Esophagus squamous epithelium (tissue), 5 donors: ENCODE data around the gene CRTC2. TPM values are rescaled to one million over a fixed set of nuclear protein-coding genes. Genes with fewer than 3 reads are reported as not detected.
A peak's percentile ranks its signal among the peaks of the same experiment; 100 is the strongest.

Source experiments
- DNase-seq: peaks from one replicate; lab custom pipeline; 2025; lab: John Stamatoyannopoulos, UW
- H3K27ac ChIP-seq, 4 donors: fragments of 200-600 bp; sonication (generic); one replicate each; pipeline ENCODE4 v1.5.1; 2016 to 2019; ENCODE audit warnings: mild to moderate bottlenecking in 1 of 4
- H3K27me3 ChIP-seq, 4 donors: fragments of 200-600 bp; sonication (generic); 1 replicate in 3 of 4; 2 replicates in 1 of 4; pipeline versions ENCODE4 v1.5.1 to v1.6.0; 2017 to 2021; ENCODE audit warnings: antibody characterized with exemption in 1 of 4
- H3K36me3 ChIP-seq, 3 donors: fragments of 200-600 bp; sonication (generic); one replicate each; pipeline ENCODE4 v1.5.1; 2016 to 2019
- H3K4me1 ChIP-seq, 3 donors: fragments of 200-600 bp; sonication (generic); one replicate each; pipeline ENCODE4 v1.5.1; 2017 to 2019
- H3K4me3 ChIP-seq, 4 donors: fragments of 200-600 bp; sonication (generic); 1 replicate in 3 of 4; 2 replicates in 1 of 4; pipeline ENCODE4 v1.5.1; 2016 to 2019; ENCODE audit warnings: mild to moderate bottlenecking in 2 of 4, moderate library complexity in 1 of 4
- H3K9me3 ChIP-seq, 3 donors: fragments of 200-600 bp; sonication (generic); one replicate each; pipeline ENCODE4 v1.5.1; 2016 to 2019
- CTCF ChIP-seq, 6 experiments: fragments of 450-650 bp in 4 of 6; fragments of 200-600 bp in 2 of 6; sonication (generic) in 2 of 6; IDR thresholded peaks; one replicate each; pipeline ENCODE4 v1.5.1; 2016 to 2019; ENCODE audit warnings: antibody characterized with exemption in 6 of 6, mild to moderate bottlenecking in 4 of 6, moderate library complexity in 4 of 6
- POLR2A ChIP-seq, 4 donors: fragments of 450-650 bp; IDR thresholded peaks; one replicate each; pipeline ENCODE4 v1.6.1; 2017; ENCODE audit warnings: antibody characterized with exemption in 4 of 4, mild to moderate bottlenecking in 4 of 4, moderate library complexity in 3 of 4
- WGBS, 2 donors: methylation state at CpG; one replicate each; pipeline ENCODE4 v1.1.5; 2018; 5-methylcytosine and 5-hydroxymethylcytosine counted together
- intact Hi-C: fragments of 100-400 bp; cut with DNase I; formaldehyde crosslinking; loops from one replicate; pipeline ENCODE4 v1.15.0; 2022
- total RNA-seq, 4 donors: library from RNA; depleted of rRNA; stranded (reverse); fragments of >200 nt; gene quantifications; one replicate each; pipeline ENCODE4 v1.1.0, GENCODE V29; 2016
- donor health status: DM: yes; HTN: yes; CAD: no.

CRTC2 gene
- total RNA-seq, 4 donors from 2014 or later = 7.5 to 13.2 (median 8.0) TPM

DNA sequence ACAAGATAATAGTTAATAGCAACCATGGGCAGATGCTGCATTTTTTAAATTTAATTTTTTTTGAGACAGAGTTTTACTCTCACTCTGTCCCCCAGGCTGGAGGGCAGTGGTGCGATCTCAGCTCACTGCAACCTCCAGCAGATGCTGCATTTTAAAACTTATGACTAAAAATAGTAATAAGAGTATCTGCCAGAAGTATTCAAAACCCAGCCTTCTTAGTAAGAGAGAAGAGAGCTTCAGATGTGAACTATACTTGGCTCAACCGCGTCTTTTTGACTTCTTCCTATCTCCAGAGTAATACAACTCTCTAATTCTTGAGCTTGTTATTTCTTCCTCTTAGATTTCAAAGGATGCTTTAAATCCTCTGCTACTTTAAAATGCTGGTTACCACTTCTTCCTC, 36.8 kb upstream of the CRTC2 start:
- DNase-seq = no peak
- Histone ChIP-seq H3K9me3 (no peaks in the 10 kb centered on the region), H3K4me3 (no peak overlapping the region), H3K36me3 (peaks cover 12 to 46% (median 22%) of the 10 kb centered on the region in 3 donors), H3K27me3 (no peaks in the 10 kb centered on the region), H3K27ac (no peak overlapping the region), H3K4me1 (peaks cover 17 to 36% (median 18%) of the 10 kb centered on the region in 3 donors)
- 85 to 89% methylated on average over 3 of the region's 3 CpGs for WGBS, 2 donors
- intact Hi-C loops = no loop called here
- TF ChIP-seq CTCF (IDR thresholded peaks at IDR 0.05) (no peak), POLR2A (IDR thresholded peaks at IDR 0.05) (no peak)

GRCh38 chr1:153991806-153992205, 33.4 kb upstream of the CRTC2 start:
- H3K4me3 ChIP-seq = peak overlapping the region; percentile 63 to 98 (median 92)
- H3K4me1 ChIP-seq = peaks cover 19 to 46% (median 23%) of the 10 kb centered on the region in 3 donors
- no peak for DNase-seq
- H3K27ac ChIP-seq = peak overlapping the region in 3 of 4 donors; percentile 91 to 99 (median 97)
- intact Hi-C loops = no loop called here
- no peaks in the 10 kb centered on the region for H3K27me3 ChIP-seq
- no peak for TF ChIP-seq POLR2A (IDR thresholded peaks at IDR 0.05)
- TF ChIP-seq CTCF (IDR thresholded peaks at IDR 0.05) = no peak
- 54 to 80% methylated on average over 2 of the region's 2 CpGs for WGBS, 2 donors
- no peaks in the 10 kb centered on the region for H3K9me3 ChIP-seq
- peaks cover 12 to 46% (median 22%) of the 10 kb centered on the region in 3 donors for H3K36me3 ChIP-seq

- Histone ChIP-seq H3K4me3 (peak overlapping the region; percentile 63 to 98 (median 92)), H3K27ac (peak overlapping the region; percentile 91 to 99 (median 96)), H3K36me3 (peaks cover 12 to 46% (median 22%) of the 10 kb centered on the region in 3 donors), H3K9me3 (no peaks in the 10 kb centered on the region), H3K4me1 (peaks cover 19 to 52% (median 29%) of the 10 kb centered on the region in 3 donors), H3K27me3 (no peaks in the 10 kb centered on the region)
- intact Hi-C loops = no loop called here
- no peak for DNase-seq
- TF ChIP-seq POLR2A (IDR thresholded peaks at IDR 0.05) (no peak), CTCF (IDR thresholded peaks at IDR 0.05) (no peak)
- 6 to 11% methylated on average over 8 to 9 of the region's 9 CpGs for WGBS, 2 donors
Measured at GRCh38 chr1:153991151-153991630, 32.8 kb upstream of the CRTC2 start.

GRCh38 chr1:153990468-153991150, 32.2 kb upstream of the CRTC2 start, which contains the start of gene RPS27:
TSS of gene RPS27 (plus strand) at chr1:153990762. CDS start at chr1:153990797, 35 bp downstream.
- peak within 1 kb of the TSS; percentile 63 to 98 (median 92) for H3K4me3 ChIP-seq
- H3K27ac ChIP-seq = peak within 1 kb of the TSS; percentile 91 to 99 (median 96)
- H3K36me3 ChIP-seq = peaks cover 12 to 40% (median 22%) of the 10 kb centered on the region in 3 donors
- H3K4me1 ChIP-seq = peaks cover 19 to 56% (median 29%) of the 10 kb centered on the region in 3 donors
- no peaks in the 10 kb centered on the region for H3K9me3 ChIP-seq
- 0 to 1% methylated on average over 12 to 30 of the region's 36 CpGs for WGBS, 2 donors
- intact Hi-C loops = no loop called here
- DNase-seq = peak; percentile 77
- TF ChIP-seq POLR2A (IDR thresholded peaks at IDR 0.05) (peak in 3 of 4 donors; percentile 86 to 98 (median 96)), CTCF (IDR thresholded peaks at IDR 0.05) (peak in 1 of 6 experiments; percentile 20)
- no peaks in the 10 kb centered on the region for H3K27me3 ChIP-seq

DNA sequence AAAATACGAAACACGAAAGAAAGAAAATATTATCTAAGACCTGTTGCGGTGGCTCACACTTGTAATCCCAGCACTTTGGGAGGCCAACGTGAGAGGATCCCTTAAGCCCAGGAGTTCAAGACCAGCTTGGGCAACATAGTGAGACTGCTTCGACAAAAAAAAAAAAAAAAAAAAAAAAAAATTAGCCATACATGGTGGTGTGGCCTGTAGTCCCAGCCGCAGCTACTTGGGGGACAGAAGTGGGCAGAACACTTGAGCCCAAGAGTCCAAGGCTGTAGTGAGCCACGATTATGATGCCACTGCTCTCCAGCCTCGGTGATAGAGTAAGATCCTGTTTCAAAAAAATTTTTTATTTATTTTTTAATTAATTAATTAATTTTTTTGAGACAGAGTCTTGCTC, 29.2 kb upstream of the CRTC2 start:
- H3K27ac ChIP-seq = peak overlapping the region in 1 of 4 donors; percentile 97
- whole genome bisulfite sequencing, 2 donors = 79 to 82% methylated on average over 8 of the region's 8 CpGs
- H3K27me3 ChIP-seq = no peaks in the 10 kb centered on the region
- TF ChIP-seq CTCF (IDR thresholded peaks at IDR 0.05) = no peak
- TF ChIP-seq POLR2A (IDR thresholded peaks at IDR 0.05) = no peak
- DNase-seq = no peak
- H3K4me3 ChIP-seq = no peak overlapping the region
- peaks cover 2 to 23% (median 9%) of the 10 kb centered on the region in 3 donors for H3K36me3 ChIP-seq
- no peaks in the 10 kb centered on the region for H3K9me3 ChIP-seq
- intact Hi-C loops = loop anchor here (5.0 to 10.0 kb wide), 2 partner anchors 190 to 313 kb away; partner anchors contain the start of genes ILF2 and NPR1
- peaks cover 19 to 55% (median 36%) of the 10 kb centered on the region in 3 donors for H3K4me1 ChIP-seq
